HepG2 (cell line): ENCODE data around the gene FXR2. TPM values are rescaled to one million over a fixed set of nuclear protein-coding genes. Genes with fewer than 3 reads are reported as not detected.

ENCODE experiments used
- AGO1 ChIP-seq: fragments of 200-400 bp; formaldehyde crosslinking; IDR thresholded peaks from 2 replicates; pipeline ENCODE4 v1.6.1; 2017; ENCODE audit warnings: mild to moderate bottlenecking, low read depth, low read length, moderate library complexity; ENCODE audit not compliant: poor library complexity, severe bottlenecking
- ATF6 ChIP-seq: sonication (generic); formaldehyde crosslinking; conservative IDR thresholded peaks from 2 replicates; pipeline ENCODE4 v1.4.0; 2020; ENCODE audit warnings: missing genetic modification reagents
- ATF7 ChIP-seq, 2 experiments: fragments of 450-650 bp in 1 of 2; sonication (generic) in 1 of 2; formaldehyde crosslinking in 1 of 2; IDR thresholded peaks; 2 replicates each; pipeline versions ENCODE4 v1.4.0 to v1.6.1; 2016 to 2020; ENCODE audit warnings: antibody characterized with exemption in 1 of 2, mild to moderate bottlenecking in 1 of 2, missing genetic modification reagents in 1 of 2
- CHD2 ChIP-seq: IDR thresholded peaks from 2 replicates; pipeline ENCODE4 v1.6.1; 2011; ENCODE audit warnings: low read depth, low read length, improper control_type of control experiment
- EP300 ChIP-seq, 3 experiments: sonication (generic) in 1 of 3; formaldehyde crosslinking in 1 of 3; IDR thresholded peaks; 2 replicates each; pipeline versions ENCODE4 v1.5.1 to v1.6.1; 2011 to 2020; ENCODE audit warnings: low read depth in 2 of 3, low read length in 2 of 3, borderline replicate concordance in 1 of 3, improper control_type of control experiment in 1 of 3, mild to moderate bottlenecking in 1 of 3, missing genetic modification reagents in 1 of 3, moderate library complexity in 1 of 3
- EZH2 ChIP-seq: conservative IDR thresholded peaks from 2 replicates; pipeline ENCODE4 v1.6.1; 2012; ENCODE audit warnings: mild to moderate bottlenecking, low read depth, low read length, moderate library complexity
- HOXD1 ChIP-seq: sonication (generic); formaldehyde crosslinking; IDR thresholded peaks from 2 replicates; pipeline ENCODE4 v1.5.0; 2020; ENCODE audit warnings: missing genetic modification reagents
- MAFF ChIP-seq: IDR thresholded peaks from 2 replicates; pipeline ENCODE4 v1.6.1; 2011; ENCODE audit warnings: low read depth, low read length, improper control_type of control experiment
- MAFG ChIP-seq: sonication (generic); formaldehyde crosslinking; IDR thresholded peaks from 2 replicates; pipeline ENCODE4 v1.5.1; 2020; ENCODE audit warnings: mild to moderate bottlenecking, missing genetic modification reagents
- MTF1 ChIP-seq: sonication (generic); formaldehyde crosslinking; IDR thresholded peaks from 2 replicates; pipeline ENCODE4 v1.5.0; 2020; ENCODE audit warnings: missing genetic modification reagents
- POLR2A ChIP-seq, 2 experiments: IDR thresholded peaks; 2 replicates each; pipeline ENCODE4 v1.6.1; 2011; ENCODE audit warnings: low read depth in 2 of 2, low read length in 2 of 2, mild to moderate bottlenecking in 1 of 2, moderate library complexity in 1 of 2; ENCODE audit not compliant: insufficient read depth in 1 of 2
- SETDB1 ChIP-seq: sonication (generic); formaldehyde crosslinking; IDR thresholded peaks from 2 replicates; pipeline ENCODE4 v1.5.1; 2020; ENCODE audit warnings: missing genetic modification reagents, mild to moderate bottlenecking, borderline replicate concordance
- SIN3B ChIP-seq: fragments of 150-350 bp; IDR thresholded peaks from 2 replicates; pipeline ENCODE4 v1.6.1; 2014; ENCODE audit warnings: low read length
- TFDP1 ChIP-seq: IDR thresholded peaks from 2 replicates; pipeline ENCODE4 v1.6.1; 2016; ENCODE audit warnings: missing compliant biosample characterization, missing genetic modification reagents, borderline replicate concordance
- ZBTB10 ChIP-seq: sonication (generic); formaldehyde crosslinking; IDR thresholded peaks from 2 replicates; pipeline ENCODE4 v1.4.0; 2020; ENCODE audit warnings: missing genetic modification reagents, borderline replicate concordance
- ZMAT3 ChIP-seq: sonication (generic); formaldehyde crosslinking; conservative IDR thresholded peaks from 2 replicates; pipeline ENCODE4 v1.7.0; 2021; ENCODE audit warnings: missing genetic modification reagents
- ZNF292 ChIP-seq: sonication (generic); formaldehyde crosslinking; IDR thresholded peaks from 2 replicates; pipeline ENCODE4 v1.8.1; 2022; ENCODE audit warnings: mild to moderate bottlenecking, low read depth, missing genetic modification reagents, borderline replicate concordance
- ZNF3 ChIP-seq: IDR thresholded peaks from 2 replicates; pipeline ENCODE4 v1.7.0; 2017; ENCODE audit warnings: inconsistent platforms
- ZNF503 ChIP-seq: sonication (generic); formaldehyde crosslinking; IDR thresholded peaks from 2 replicates; pipeline ENCODE4 v1.4.0; 2020; ENCODE audit warnings: missing genetic modification reagents
- ZNF543 ChIP-seq: sonication (generic); formaldehyde crosslinking; IDR thresholded peaks from 2 replicates; pipeline ENCODE4 v1.4.0; 2020; ENCODE audit warnings: mild to moderate bottlenecking, missing genetic modification reagents
- polyA plus RNA-seq, 8 experiments: library from polyadenylated mRNA; depleted of rRNA in 3 of 8; stranded (reverse) in 7 of 8; unstranded in 1 of 8; fragments of >200 nt; fragmentation: Illumina TruSeq in 4 of 8; extraction: Trizol in 4 of 8; gene quantifications; 2 replicates each; pipeline versions ENCODE4 v1.2.1 to v1.2.3, GENCODE V29; 2011 to 2016; ENCODE audit warnings: low read depth in 4 of 8, missing spikeins in 1 of 8, mixed read lengths in 1 of 8; ENCODE audit not compliant: insufficient read depth in 1 of 8
- total RNA-seq, 5 experiments: library from RNA; depleted of rRNA; stranded (reverse); fragments of >200 nt; fragmentation: Illumina TruSeq; extraction: Trizol; gene quantifications; 2 replicates each; pipeline ENCODE4 v1.2.3, GENCODE V29; 2016; ENCODE audit warnings: low read depth in 1 of 5

FXR2 gene
- total and polyA plus RNA-seq, 2 of the 13 experiments (the other 11 are each of a cell fraction or from before 2014, with no cell fraction given), result 20.9 to 24.4 TPM

- peak; percentile 46; the same call in 1 of the 2 replicates for TF ChIP-seq ZNF503 (CRISPR knock-in tag)
- TF ChIP-seq EP300 (IDR thresholded peaks at IDR 0.05; ENCODE audit: low read depth in 2 of 2, low read length in 2 of 2), result no peak; a peak in 1 of 4 replicates
- TF ChIP-seq EP300 (CRISPR knock-in tag; IDR thresholded peaks at IDR 0.05; ENCODE audit: borderline replicate concordance), result peak; percentile 34; the same call in 1 of the 2 replicates
- TF ChIP-seq ZBTB10 (CRISPR knock-in tag), result peak; percentile 29; the same call in 1 of the 2 replicates
- TF ChIP-seq POLR2A (IDR thresholded peaks at IDR 0.05; ENCODE audit: insufficient read depth in 1 of 2, low read depth in 2 of 2, low read length in 2 of 2), result peak; percentile 87 to 88
- no peak for TF ChIP-seq ZMAT3 (CRISPR knock-in tag)
- no peak for TF ChIP-seq MAFG
- TF ChIP-seq EZH2, result no peak
- peak; percentile 65 for TF ChIP-seq MAFF
- TF ChIP-seq ZNF3 (CRISPR knock-in tag), result no peak
- peak; percentile 66 for TF ChIP-seq CHD2
- TF ChIP-seq TFDP1 (CRISPR knock-in tag), result 0 out of 2 replicates have a peak, but pooled peaks have one; percentile 33
- TF ChIP-seq HOXD1 (CRISPR knock-in tag), result peak; percentile 83; the same call in 1 of the 2 replicates
- peak; percentile 18; the same call in 1 of the 2 replicates for TF ChIP-seq ZNF292
- TF ChIP-seq ATF6, result no peak; the same call in 1 of the 2 replicates
- no peak for TF ChIP-seq ATF7 (IDR thresholded peaks at IDR 0.05)
- no peak for TF ChIP-seq ATF7 (CRISPR knock-in tag; IDR thresholded peaks at IDR 0.05)
- peak; percentile 67; the same call in 1 of the 2 replicates for TF ChIP-seq ZNF543 (CRISPR knock-in tag)
- no peak; the same call in 1 of the 2 replicates for TF ChIP-seq MTF1
- no peak for TF ChIP-seq SETDB1 (CRISPR knock-in tag)
- TF ChIP-seq AGO1, result peak; percentile 99
- no peak for TF ChIP-seq SIN3B
Measured at GRCh38 chr17:7579001-7579833, 35.5 kb downstream of the FXR2 start, which contains the start of gene CD68 (continued).
